Upper lobe of right lung (tissue), 1 donor: ENCODE measurements around the gene TEKT2. TPM values are rescaled to one million over a fixed set of nuclear protein-coding genes. Genes with fewer than 3 reads are reported as not detected.

Source experiments
- ATAC-seq: fragments of 200-7000 bp; cut with Tn5 transposase; one replicate; pipeline ENCODE4 v1.9.1; 2020; ENCODE audit warnings: mild to moderate bottlenecking, moderate library complexity
- DNase-seq: peaks from one replicate; pipeline ENCODE4 v3.0.0-alpha.2; 2020
- H3K27ac ChIP-seq: fragments of 200-600 bp; one replicate; pipeline ENCODE4 v1.8.0; 2022
- H3K27me3 ChIP-seq: fragments of 200-600 bp; one replicate; pipeline ENCODE4 v1.8.0; 2022; ENCODE audit warnings: mild to moderate bottlenecking
- H3K36me3 ChIP-seq: fragments of 200-600 bp; one replicate; pipeline ENCODE4 v1.8.0; 2022
- H3K4me1 ChIP-seq: fragments of 200-600 bp; one replicate; pipeline ENCODE4 v1.8.0; 2022
- H3K4me3 ChIP-seq: fragments of 200-600 bp; one replicate; pipeline ENCODE4 v1.8.0; 2022; ENCODE audit warnings: mild to moderate bottlenecking
- H3K9me3 ChIP-seq: fragments of 200-600 bp; one replicate; pipeline ENCODE4 v1.8.0; 2022
- intact Hi-C: fragments of 100-400 bp; cut with DNase I; formaldehyde crosslinking; loops from one replicate; pipeline ENCODE4 v1.11.0; 2022
- total RNA-seq: library from RNA; stranded (reverse); fragmentation: NEBNext Ultra II Directional; extraction: Animal tissue kit (Norgen Biotek cat#: 25700); gene quantifications from one replicate; pipeline ENCODE4 v1.2.1, GENCODE V29; 2021
- TF ChIP-seq, protein P1 (sequence below): fragments of 200-600 bp; IDR thresholded peaks from one replicate; pipeline ENCODE4 v1.8.0; 2022; ENCODE audit warnings: antibody characterized with exemption
- donor health status: DM: no; HTN: yes; CAD: no; lungs with severe emphysema.

TEKT2 gene
- total RNA-seq, 1 donor from 2014 or later: 0.35 TPM

- intact Hi-C loops: loop anchor here (5.0 kb wide), 1 partner anchor 87 kb away; no protein-coding TSS in a partner anchor
- H3K4me1 ChIP-seq: peaks cover 14% of the 10 kb centered on the region
- H3K27me3 ChIP-seq: no peaks in the 10 kb centered on the region
- peaks cover 10% of the 10 kb centered on the region for H3K36me3 ChIP-seq
- no peaks in the 10 kb centered on the region for H3K9me3 ChIP-seq
- TF ChIP-seq, protein P1, sequence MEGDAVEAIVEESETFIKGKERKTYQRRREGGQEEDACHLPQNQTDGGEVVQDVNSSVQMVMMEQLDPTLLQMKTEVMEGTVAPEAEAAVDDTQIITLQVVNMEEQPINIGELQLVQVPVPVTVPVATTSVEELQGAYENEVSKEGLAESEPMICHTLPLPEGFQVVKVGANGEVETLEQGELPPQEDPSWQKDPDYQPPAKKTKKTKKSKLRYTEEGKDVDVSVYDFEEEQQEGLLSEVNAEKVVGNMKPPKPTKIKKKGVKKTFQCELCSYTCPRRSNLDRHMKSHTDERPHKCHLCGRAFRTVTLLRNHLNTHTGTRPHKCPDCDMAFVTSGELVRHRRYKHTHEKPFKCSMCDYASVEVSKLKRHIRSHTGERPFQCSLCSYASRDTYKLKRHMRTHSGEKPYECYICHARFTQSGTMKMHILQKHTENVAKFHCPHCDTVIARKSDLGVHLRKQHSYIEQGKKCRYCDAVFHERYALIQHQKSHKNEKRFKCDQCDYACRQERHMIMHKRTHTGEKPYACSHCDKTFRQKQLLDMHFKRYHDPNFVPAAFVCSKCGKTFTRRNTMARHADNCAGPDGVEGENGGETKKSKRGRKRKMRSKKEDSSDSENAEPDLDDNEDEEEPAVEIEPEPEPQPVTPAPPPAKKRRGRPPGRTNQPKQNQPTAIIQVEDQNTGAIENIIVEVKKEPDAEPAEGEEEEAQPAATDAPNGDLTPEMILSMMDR: peak; percentile 82
- DNase-seq (peak; percentile 90), ATAC-seq (peak; percentile 88)
- H3K27ac ChIP-seq: no peak overlapping the region
- H3K4me3 ChIP-seq: no peak overlapping the region
Measured at GRCh38 chr1:36099681-36100341, 15.9 kb downstream of the TEKT2 start.

DNA sequence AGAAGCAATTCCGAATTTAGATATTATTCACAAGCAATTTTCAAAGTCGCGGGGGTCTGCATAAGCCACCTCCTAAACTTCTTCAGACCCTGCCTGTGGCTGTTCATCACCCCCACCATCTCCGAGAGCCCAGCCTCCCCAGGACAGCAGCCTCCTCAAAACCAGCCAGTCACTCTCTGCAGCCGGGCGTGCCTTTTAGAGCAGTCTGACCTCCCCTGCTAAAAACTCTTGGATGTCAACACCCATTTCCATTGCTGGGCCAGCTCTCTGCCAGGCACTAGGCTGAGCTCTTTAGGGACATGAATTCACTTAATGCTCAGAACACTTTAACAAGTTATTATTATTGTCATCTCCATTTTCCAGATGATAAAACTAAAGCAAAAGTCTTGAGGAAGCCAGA is 16.5 kb downstream of the TEKT2 start:
- ATAC-seq (no peak), DNase-seq (no peak)
- no peak overlapping the region for H3K4me3 ChIP-seq
- intact Hi-C loops: no loop called here
- no peak overlapping the region for H3K27ac ChIP-seq
- H3K9me3 ChIP-seq: no peaks in the 10 kb centered on the region
- peaks cover 14% of the 10 kb centered on the region for H3K4me1 ChIP-seq
- H3K27me3 ChIP-seq: no peaks in the 10 kb centered on the region
- H3K36me3 ChIP-seq: peaks cover 8% of the 10 kb centered on the region
- TF ChIP-seq, protein P1: no peak

DNA sequence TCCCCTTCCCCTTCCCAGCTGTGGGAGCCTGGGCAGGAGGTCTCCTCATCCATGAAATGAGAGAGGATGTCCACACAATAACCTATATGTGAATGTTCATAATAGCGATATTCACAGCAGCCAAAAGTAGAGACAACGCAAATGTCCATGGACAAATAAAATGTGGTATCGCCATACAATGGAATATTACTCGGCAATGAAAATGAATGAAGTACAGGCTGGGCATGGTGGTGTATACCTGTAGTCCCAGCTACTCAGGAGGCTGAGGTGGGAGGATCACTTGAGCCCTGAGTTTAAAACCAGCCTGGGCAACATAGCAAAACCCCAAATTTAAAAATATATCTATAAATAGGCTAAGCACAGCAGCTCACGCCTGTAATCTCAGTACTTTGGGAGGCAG is 17.7 kb downstream of the TEKT2 start:
- DNase-seq (no peak), ATAC-seq (no peak)
- Histone ChIP-seq H3K36me3 (peaks cover 2% of the 10 kb centered on the region), H3K27me3 (no peaks in the 10 kb centered on the region), H3K9me3 (no peaks in the 10 kb centered on the region), H3K27ac (no peak overlapping the region), H3K4me1 (peaks cover 3% of the 10 kb centered on the region), H3K4me3 (no peak overlapping the region)
- TF ChIP-seq, protein P1: no peak
- intact Hi-C loops: no loop called here

- TF ChIP-seq, protein P1: no peak
- ATAC-seq (peak; percentile 6), DNase-seq (no peak)
- Histone ChIP-seq H3K4me1 (no peaks in the 10 kb centered on the region), H3K4me3 (no peak overlapping the region), H3K27ac (no peak overlapping the region), H3K36me3 (no peaks in the 10 kb centered on the region), H3K27me3 (no peaks in the 10 kb centered on the region), H3K9me3 (no peaks in the 10 kb centered on the region)
- intact Hi-C loops: no loop called here
Measured at GRCh38 chr1:36106269-36106668, 22.4 kb downstream of the TEKT2 start.

DNA sequence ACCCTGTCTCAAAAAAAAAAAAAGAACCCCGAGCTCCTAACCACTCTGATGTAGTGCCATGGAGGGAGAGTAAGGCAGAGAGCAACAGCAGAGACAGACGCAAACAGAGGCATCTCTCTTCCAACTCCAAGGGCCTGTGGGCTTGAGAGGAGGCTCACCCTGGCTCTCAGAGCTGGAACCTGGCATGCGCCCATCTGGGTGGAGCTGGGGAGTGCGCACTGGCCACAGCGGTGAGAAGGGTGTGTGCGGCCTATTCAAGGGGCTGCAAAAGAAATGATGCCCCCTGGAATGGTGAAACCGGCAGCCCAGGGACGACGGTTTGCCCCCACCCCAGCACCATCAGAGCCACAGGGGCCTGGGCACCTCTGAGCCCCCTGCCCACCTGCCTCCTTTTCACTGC is 23.5 kb downstream of the TEKT2 start:
- no peak overlapping the region for H3K27ac ChIP-seq
- H3K36me3 ChIP-seq: no peaks in the 10 kb centered on the region
- TF ChIP-seq, protein P1: no peak
- no peaks in the 10 kb centered on the region for H3K4me1 ChIP-seq
- no peak overlapping the region for H3K4me3 ChIP-seq
- H3K9me3 ChIP-seq: no peaks in the 10 kb centered on the region
- intact Hi-C loops: no loop called here
- no peak for DNase-seq
- peak; percentile 52 for ATAC-seq
- no peaks in the 10 kb centered on the region for H3K27me3 ChIP-seq
